ENCODE data around the gene IFIT1. TPM values are rescaled to one million over a fixed set of nuclear protein-coding genes. Genes with fewer than 3 reads are reported as not detected.

The IFIT1 gene
- total and polyA plus RNA-seq, 2 donors from 2014 or later: 16.9 to 40.9 TPM

GRCh38 chr10:89414879-89415821 lies 22.7 kb downstream of the IFIT1 start:
- no peak for TF ChIP-seq CTCF (IDR thresholded peaks at IDR 0.05; ENCODE audit: borderline replicate concordance, extremely low read depth, insufficient read depth)
- Histone ChIP-seq H3K36me3 (ENCODE audit: control insufficient read depth in 2 of 3, insufficient read depth in 3 of 3, low read length in 3 of 3) (peaks cover 0 to 10% (median 6%) of the 10 kb centered on the region in 3 donors), H3K27me3 (ENCODE audit: control insufficient read depth, insufficient read depth, low read length) (no peaks in the 10 kb centered on the region), H3K4me3 (ENCODE audit: low read length in 3 of 3) (peak overlapping the region; percentile 78 to 89 (median 89)), H3K4me1 (ENCODE audit: control insufficient read depth in 2 of 3, insufficient read depth in 2 of 3, low read depth in 1 of 3, low read length in 3 of 3) (peaks cover 0 to 9% (median 6%) of the 10 kb centered on the region in 3 donors), H3K9ac (ENCODE audit: low read length in 3 of 3) (peak overlapping the region; percentile 56 to 86 (median 79)), H3K27ac (ENCODE audit: low read depth in 2 of 2, low read length in 2 of 2) (peak overlapping the region; percentile 96 to 98), H3K9me3 (ENCODE audit: control insufficient read depth in 2 of 3, insufficient read depth in 1 of 3, low read length in 3 of 3) (no peaks in the 10 kb centered on the region)
- FAIRE-seq (no peak), DNase-seq (peak; percentile 64 to 89 (median 77))
- intact Hi-C loops (cut with DNase I): no loop called here

- Histone ChIP-seq H3K27me3 (ENCODE audit: control insufficient read depth, insufficient read depth, low read length) (no peaks in the 10 kb centered on the region), H3K4me3 (ENCODE audit: low read length in 3 of 3) (peak overlapping the region in 2 of 3 donors; percentile 0 to 29), H3K36me3 (ENCODE audit: control insufficient read depth in 2 of 3, insufficient read depth in 3 of 3, low read length in 3 of 3) (peaks cover 0 to 12% (median 10%) of the 10 kb centered on the region in 3 donors), H3K27ac (ENCODE audit: low read depth in 2 of 2, low read length in 2 of 2) (no peak overlapping the region), H3K9ac (ENCODE audit: low read length in 3 of 3) (no peak overlapping the region), H3K4me1 (ENCODE audit: control insufficient read depth in 2 of 3, insufficient read depth in 2 of 3, low read depth in 1 of 3, low read length in 3 of 3) (peaks cover 0 to 9% (median 6%) of the 10 kb centered on the region in 3 donors), H3K9me3 (ENCODE audit: control insufficient read depth in 2 of 3, insufficient read depth in 1 of 3, low read length in 3 of 3) (no peaks in the 10 kb centered on the region)
- TF ChIP-seq CTCF (IDR thresholded peaks at IDR 0.05; ENCODE audit: borderline replicate concordance, extremely low read depth, insufficient read depth): no peak
- intact Hi-C loops (cut with DNase I): no loop called here
- FAIRE-seq: no peak
- no peak for DNase-seq
These were observed 24.0 kb downstream of the IFIT1 start for GRCh38 chr10:89416465-89416864.

- peaks cover 0 to 14% (median 12%) of the 10 kb centered on the region in 3 donors for H3K36me3 ChIP-seq (ENCODE audit: control insufficient read depth in 2 of 3, insufficient read depth in 3 of 3, low read length in 3 of 3)
- peak; percentile 32 for TF ChIP-seq CTCF (IDR thresholded peaks at IDR 0.05; ENCODE audit: borderline replicate concordance, extremely low read depth, insufficient read depth)
- no peaks in the 10 kb centered on the region for H3K9me3 ChIP-seq (ENCODE audit: control insufficient read depth in 2 of 3, insufficient read depth in 1 of 3, low read length in 3 of 3)
- no peak overlapping the region for H3K27ac ChIP-seq (ENCODE audit: low read depth in 2 of 2, low read length in 2 of 2)
- no peak overlapping the region for H3K4me3 ChIP-seq (ENCODE audit: low read length in 3 of 3)
- FAIRE-seq (peak; percentile 82), DNase-seq (peak in 1 of 5 donors; percentile 22)
- peaks cover 0 to 9% (median 9%) of the 10 kb centered on the region in 3 donors for H3K4me1 ChIP-seq (ENCODE audit: control insufficient read depth in 2 of 3, insufficient read depth in 2 of 3, low read depth in 1 of 3, low read length in 3 of 3)
- H3K27me3 ChIP-seq (ENCODE audit: control insufficient read depth, insufficient read depth, low read length): no peaks in the 10 kb centered on the region
- H3K9ac ChIP-seq (ENCODE audit: low read length in 3 of 3): no peak overlapping the region
- intact Hi-C loops (cut with DNase I): no loop called here
These were observed 27.1 kb downstream of the IFIT1 start for GRCh38 chr10:89419548-89419947.

Measured in kidney (tissue), 14 donors.